Stomach smooth muscle (tissue), 2 donors: ENCODE results near the gene GRIA4.

Experiments
- H3K27ac ChIP-seq: one replicate; pipeline ENCODE4 v1.7.0; 2013; ENCODE audit warnings: mild to moderate bottlenecking, low read length, inconsistent platforms
- H3K27me3 ChIP-seq, 2 donors: one replicate each; pipeline ENCODE4 v1.7.0; 2013; ENCODE audit warnings: low read length in 2 of 2; ENCODE audit not compliant: insufficient read depth in 2 of 2, control insufficient read depth in 1 of 2
- H3K36me3 ChIP-seq, 2 donors: one replicate each; pipeline ENCODE4 v1.7.0; 2013; ENCODE audit warnings: low read length in 2 of 2; ENCODE audit not compliant: control insufficient read depth in 2 of 2, insufficient read depth in 2 of 2
- H3K4me1 ChIP-seq: one replicate; pipeline ENCODE4 v1.7.0; 2013; ENCODE audit warnings: low read length; ENCODE audit not compliant: control insufficient read depth, insufficient read depth
- H3K4me3 ChIP-seq, 2 donors: one replicate each; pipeline ENCODE4 v1.7.0; 2013; ENCODE audit warnings: low read length in 2 of 2
- H3K9ac ChIP-seq, 2 donors: one replicate each; pipeline ENCODE4 v1.7.0; 2013; ENCODE audit warnings: low read length in 2 of 2, mild to moderate bottlenecking in 1 of 2
- H3K9me3 ChIP-seq, 2 donors: one replicate each; pipeline ENCODE4 v1.7.0; 2013; ENCODE audit warnings: low read length in 2 of 2; ENCODE audit not compliant: control insufficient read depth in 2 of 2
- donor health status: healthy.
- donor health status: Pancreatic carcinoma.

GRIA4 gene

GRCh38 chr11:106021967-106022794 is 412.3 kb downstream of the GRIA4 start, which contains the start of gene MSANTD4:
MSANTD4 (minus strand) TSS chr11:106022240; CDS start chr11:106010917, 11,323 bp downstream.
- H3K4me3 ChIP-seq, result peak within 1 kb of the TSS; percentile 84 to 86
- H3K27me3 ChIP-seq, result no peaks in the 10 kb centered on the region
- peak within 1 kb of the TSS; percentile 63 for H3K27ac ChIP-seq
- H3K9me3 ChIP-seq, result no peaks in the 10 kb centered on the region
- H3K36me3 ChIP-seq, result no peaks in the 10 kb centered on the region
- peak within 1 kb of the TSS; percentile 74 to 82 for H3K9ac ChIP-seq
- H3K4me1 ChIP-seq, result no peaks in the 10 kb centered on the region

DNA sequence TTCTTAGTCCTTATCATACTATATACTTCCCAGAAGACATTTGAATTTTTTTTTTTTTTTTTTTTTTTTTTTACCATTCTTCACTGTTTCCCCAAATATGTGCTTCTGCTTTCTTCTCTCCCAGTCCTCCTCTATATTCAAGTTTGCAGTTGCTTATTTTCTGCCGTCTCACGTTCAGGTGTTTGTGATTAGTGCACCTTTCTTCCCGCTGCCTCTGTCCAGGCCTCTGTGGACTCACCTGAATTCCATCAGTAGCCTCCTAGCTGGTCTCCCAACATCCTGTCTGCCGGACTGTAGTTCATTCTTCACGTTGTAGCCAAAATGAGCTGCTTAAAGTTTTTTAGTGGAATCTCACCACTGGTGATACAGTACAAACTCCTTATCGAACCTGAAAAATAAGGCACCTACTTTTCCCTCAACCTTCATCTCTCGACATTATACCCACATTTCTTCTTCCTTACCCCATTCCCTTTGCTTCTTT is 413.0 kb downstream of the GRIA4 start:
- H3K27me3 ChIP-seq, result no peaks in the 10 kb centered on the region
- H3K27ac ChIP-seq, result peak overlapping the region; percentile 63
- no peaks in the 10 kb centered on the region for H3K36me3 ChIP-seq
- H3K4me1 ChIP-seq, result no peaks in the 10 kb centered on the region
- H3K9me3 ChIP-seq, result no peaks in the 10 kb centered on the region
- H3K4me3 ChIP-seq, result peak overlapping the region; percentile 84 to 86
- peak overlapping the region; percentile 24 to 55 for H3K9ac ChIP-seq

DNA sequence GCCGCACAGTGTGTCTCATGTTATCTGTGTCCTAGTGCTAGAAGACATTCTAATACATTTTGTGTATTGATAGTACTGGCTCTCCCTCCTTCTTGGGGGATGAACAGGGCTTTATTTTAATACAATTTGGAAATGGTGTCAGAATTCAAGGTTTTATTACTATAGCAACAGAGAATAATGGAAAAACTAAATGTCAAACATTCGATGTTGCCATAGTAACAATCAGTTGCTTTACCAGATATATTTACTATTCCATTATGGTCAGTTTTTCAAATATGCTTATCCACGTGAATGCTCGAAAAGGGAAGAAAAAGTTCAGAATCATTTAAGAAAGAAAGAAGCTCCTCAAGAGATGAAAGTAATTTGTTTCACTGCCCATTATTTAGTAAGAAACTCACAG is 420.7 kb downstream of the GRIA4 start:
- Histone ChIP-seq H3K36me3 (no peaks in the 10 kb centered on the region), H3K27me3 (no peaks in the 10 kb centered on the region), H3K9me3 (no peaks in the 10 kb centered on the region), H3K4me1 (no peaks in the 10 kb centered on the region), H3K27ac (no peak overlapping the region), H3K9ac (no peak overlapping the region), H3K4me3 (no peak overlapping the region)

- Histone ChIP-seq H3K27ac (no peak overlapping the region), H3K4me3 (no peak overlapping the region), H3K36me3 (no peaks in the 10 kb centered on the region), H3K27me3 (no peaks in the 10 kb centered on the region), H3K4me1 (no peaks in the 10 kb centered on the region), H3K9ac (no peak overlapping the region), H3K9me3 (no peaks in the 10 kb centered on the region)
These were observed 421.4 kb downstream of the GRIA4 start for GRCh38 chr11:106031202-106031810.
